ENCODE results near the gene DNAJC18.
"Not testable (repeated sequence)": the region's sequence is repeated elsewhere in the genome, so short reads cannot be mapped to it uniquely, and the experiment has no call there.

The DNAJC18 gene

GRCh38 chr5:139426203-139426885 is 13.0 kb downstream of the DNAJC18 start:
- DNase-seq (ENCODE audit: low read depth) = no peak

GRCh38 chr5:139425497-139425896 is 13.8 kb downstream of the DNAJC18 start:
- no peak for DNase-seq (ENCODE audit: low read depth)

- no peak for DNase-seq (ENCODE audit: low read depth)
These were observed 16.9 kb downstream of the DNAJC18 start for GRCh38 chr5:139422307-139422893.

GRCh38 chr5:139419226-139420192 is 19.8 kb downstream of the DNAJC18 start:
- no peak for DNase-seq (ENCODE audit: low read depth)

- DNase-seq (ENCODE audit: low read depth) = no peak
These were observed 20.5 kb downstream of the DNAJC18 start for GRCh38 chr5:139418793-139419192.

GRCh38 chr5:139417214-139417613 is 22.1 kb downstream of the DNAJC18 start:
- no peak for DNase-seq (ENCODE audit: low read depth)

- DNase-seq (ENCODE audit: low read depth) = no peak
These were observed 22.7 kb downstream of the DNAJC18 start for GRCh38 chr5:139416651-139417050.

GRCh38 chr5:139415869-139416268 is 23.5 kb downstream of the DNAJC18 start:
- DNase-seq (ENCODE audit: low read depth) = no peak

GRCh38 chr5:139415221-139415861 is 24.0 kb downstream of the DNAJC18 start:
- DNase-seq (ENCODE audit: low read depth) = no peak

GRCh38 chr5:139414581-139415130 is 24.7 kb downstream of the DNAJC18 start:
- DNase-seq (ENCODE audit: low read depth) = no peak

GRCh38 chr5:139413963-139414362 is 25.4 kb downstream of the DNAJC18 start:
- DNase-seq (ENCODE audit: low read depth) = no peak

GRCh38 chr5:139413153-139413552 is 26.2 kb downstream of the DNAJC18 start:
- DNase-seq (ENCODE audit: low read depth) = no peak

- no peak for DNase-seq (ENCODE audit: low read depth)
These were observed 28.1 kb downstream of the DNAJC18 start for GRCh38 chr5:139410993-139411828.

- no peak for DNase-seq (ENCODE audit: low read depth)
These were observed 29.0 kb downstream of the DNAJC18 start for GRCh38 chr5:139410121-139410992.

- not testable (repeated sequence) for DNase-seq (ENCODE audit: low read depth)
These were observed 30.2 kb downstream of the DNAJC18 start for GRCh38 chr5:139409116-139409515.

- DNase-seq (ENCODE audit: low read depth) = no peak
These were observed 31.1 kb downstream of the DNAJC18 start for GRCh38 chr5:139408191-139408590.

- DNase-seq (ENCODE audit: low read depth) = no peak
These were observed 31.8 kb downstream of the DNAJC18 start for GRCh38 chr5:139407517-139407916.

- no peak for DNase-seq (ENCODE audit: low read depth)
These were observed 32.4 kb downstream of the DNAJC18 start for GRCh38 chr5:139406963-139407362.

GRCh38 chr5:139404484-139404840 is 34.9 kb downstream of the DNAJC18 start:
- no peak for DNase-seq (ENCODE audit: low read depth)

All from activated T-helper 1 cell treated with Interleukin-2 at 50 U/mL for 16 hours (primary cell).